SK-MEL-5 (cell line): ENCODE data around the gene NUP205. TPM values are rescaled to one million over a fixed set of nuclear protein-coding genes. Genes with fewer than 3 reads are reported as not detected.
A peak's percentile ranks its signal among the peaks of the same experiment; 100 is the strongest.

ENCODE experiments used
- DNase-seq: peaks from one replicate; pipeline ENCODE4 v3.0.0-alpha.2; 2016; ENCODE audit warnings: low read depth, low spot score
- in situ Hi-C: cut with HindIII; loops from 2 replicates; pipeline ENCODE4 v1.10.0; 2016; ENCODE audit warnings: low sequenced_read_pairs, high pct_unique_total_duplicates, low pct_unique_long_range_greater_than_20kb
- polyA plus RNA-seq, 2 experiments: library from polyadenylated mRNA; depleted of rRNA; stranded (reverse); fragments of >200 nt; gene quantifications; 2 replicates each; pipeline ENCODE4 v1.2.3, GENCODE V29; 2015
- total RNA-seq: library from RNA; depleted of rRNA; stranded (reverse); fragments of >200 nt; shearing (Covaris generic); gene quantifications from 2 replicates; pipeline ENCODE4 v1.2.3, GENCODE V29; 2014; rRNA removed

Gene NUP205
- 121 and 138 TPM in 2 replicates for total RNA-seq
- polyA plus RNA-seq (2015; cell fraction: cytosol; rRNA removed) = 69.2 and 91.5 TPM in 2 replicates
- 151 and 170 TPM in 2 replicates for polyA plus RNA-seq (2015; cell fraction: nucleus; rRNA removed)

GRCh38 chr7:135557455-135558336 lies at the start of gene NUP205:
NUP205 (plus strand) TSS chr7:135557917; CDS start chr7:135557945, 28 bp downstream.
- in situ Hi-C loops = no loop called here
- peak; percentile 91 for DNase-seq

- peak; percentile 60 for DNase-seq
- in situ Hi-C loops = no loop called here
Measured at GRCh38 chr7:135508883-135509588, 48.7 kb upstream of the NUP205 start.

DNA sequence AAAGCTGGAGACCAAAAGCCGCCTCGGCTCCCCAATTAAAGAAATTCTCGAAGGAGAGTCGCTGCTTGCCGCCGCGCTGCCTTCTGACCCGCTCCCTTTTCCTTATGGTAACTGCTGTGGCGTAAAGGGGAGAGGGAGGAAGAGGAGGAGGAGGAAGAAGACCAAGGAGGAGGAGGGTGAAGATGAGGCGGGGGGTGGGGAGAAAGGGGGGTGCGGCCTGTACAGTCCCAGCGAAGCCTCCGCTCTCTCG lies 48.2 kb upstream of the NUP205 start:
- in situ Hi-C loops = no loop called here
- DNase-seq = no peak

DNA sequence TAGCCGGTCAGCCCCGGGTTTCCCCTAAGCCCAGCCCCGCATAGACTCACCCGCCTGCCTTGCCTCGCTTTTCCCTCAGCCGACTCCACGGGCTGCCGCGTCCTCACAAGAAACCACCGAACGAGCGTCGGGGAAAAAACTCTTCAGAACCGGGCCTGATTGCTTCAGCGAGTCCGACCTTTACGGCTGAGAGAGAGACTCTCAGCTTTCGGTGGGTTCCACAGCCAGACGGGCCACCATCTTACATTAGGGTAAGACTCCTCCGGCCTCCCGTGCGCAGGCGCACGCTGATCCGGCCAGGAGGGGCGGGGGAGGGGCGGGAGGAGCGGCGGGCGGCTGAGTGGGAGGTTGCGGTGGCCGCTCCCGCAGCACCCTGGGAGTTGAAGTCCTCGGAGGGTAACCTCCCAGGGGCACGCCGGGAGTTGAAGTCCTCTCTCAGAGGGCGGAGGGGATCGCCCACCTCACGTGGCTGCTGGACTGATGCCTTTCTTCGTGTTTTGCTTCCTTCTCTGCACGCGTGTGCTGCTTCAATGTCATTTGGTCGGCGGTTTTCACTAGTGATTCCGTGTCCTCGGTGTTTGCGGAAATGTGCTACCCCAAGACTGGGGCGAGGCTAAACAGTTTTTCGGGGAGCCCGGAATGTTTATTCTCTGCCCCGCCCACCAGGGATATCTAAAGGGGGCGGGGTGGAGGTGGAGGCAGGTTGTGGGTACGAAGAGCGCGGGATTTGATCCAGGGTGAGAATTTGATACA lies 47.7 kb upstream of the NUP205 start, which contains the start of gene CNOT4:
Gene CNOT4 (minus strand): TSS at position 264 of the 753 bp plus-strand sequence. CDS start 71,771 bp downstream, outside the sequence.
- in situ Hi-C loops = no loop called here
- DNase-seq = peak; percentile 98

DNA sequence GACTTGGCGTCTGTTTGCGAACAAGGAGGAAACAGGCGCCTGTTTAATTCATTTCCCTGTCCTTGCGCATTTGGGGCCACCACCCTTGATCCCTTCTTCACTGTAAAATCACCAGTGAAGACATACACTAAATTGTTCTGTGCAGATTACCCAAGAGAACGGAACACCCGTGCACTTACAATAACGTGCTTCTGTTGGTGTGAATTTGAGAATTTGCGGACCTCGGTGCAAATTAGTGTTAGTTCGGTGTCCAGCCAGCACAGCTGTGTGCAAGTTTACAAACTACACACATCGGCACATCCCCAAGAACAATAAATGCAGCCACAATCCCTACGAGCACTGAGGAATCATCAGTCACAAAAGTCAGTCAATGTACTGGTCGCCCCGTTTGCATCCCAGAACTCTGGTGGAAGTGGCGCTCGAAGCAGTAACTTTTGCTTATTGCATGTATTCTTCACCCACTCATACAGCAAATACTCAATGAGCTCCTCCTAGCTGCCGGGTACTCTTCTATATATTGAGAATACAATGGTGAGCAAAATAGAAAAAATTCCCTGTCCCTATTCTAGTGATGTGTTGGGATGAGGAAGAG lies 47.0 kb upstream of the NUP205 start:
- in situ Hi-C loops = no loop called here
- DNase-seq = peak; percentile 55

DNA sequence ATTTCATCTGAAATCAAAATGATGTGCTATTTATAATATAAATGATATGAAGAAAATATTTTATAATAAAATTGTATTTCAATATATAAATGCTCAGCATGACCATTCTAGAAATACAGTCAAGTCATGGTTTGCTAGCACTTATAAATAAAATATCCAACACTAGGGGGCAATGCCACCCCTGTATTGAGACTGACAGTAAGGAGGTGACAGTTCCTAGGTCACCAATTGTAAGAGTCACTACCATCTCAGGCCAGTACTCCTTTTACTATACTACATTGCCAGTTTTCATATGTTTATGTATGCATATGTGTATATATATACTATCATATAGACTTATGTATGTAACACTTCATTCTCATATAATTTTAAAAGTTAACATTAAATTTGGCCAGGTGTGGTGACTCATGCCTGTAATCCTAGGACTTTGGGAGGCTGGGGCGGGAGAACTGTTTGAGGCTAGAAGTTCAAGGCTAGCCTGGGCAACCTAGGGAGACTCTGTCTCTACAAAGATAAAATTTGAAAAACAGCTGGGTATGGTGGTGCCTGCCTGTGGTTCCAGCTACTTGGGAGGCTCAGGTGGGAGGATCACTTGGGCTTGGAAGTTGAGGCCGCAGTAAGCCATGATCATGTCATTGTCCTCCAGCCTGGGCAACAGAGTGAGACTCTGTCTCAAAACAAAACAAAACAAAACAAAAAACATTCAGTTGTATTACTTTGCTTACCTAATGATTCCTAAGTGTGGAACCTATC lies 45.4 kb upstream of the NUP205 start:
- in situ Hi-C loops = no loop called here
- peak; percentile 89 for DNase-seq

DNA sequence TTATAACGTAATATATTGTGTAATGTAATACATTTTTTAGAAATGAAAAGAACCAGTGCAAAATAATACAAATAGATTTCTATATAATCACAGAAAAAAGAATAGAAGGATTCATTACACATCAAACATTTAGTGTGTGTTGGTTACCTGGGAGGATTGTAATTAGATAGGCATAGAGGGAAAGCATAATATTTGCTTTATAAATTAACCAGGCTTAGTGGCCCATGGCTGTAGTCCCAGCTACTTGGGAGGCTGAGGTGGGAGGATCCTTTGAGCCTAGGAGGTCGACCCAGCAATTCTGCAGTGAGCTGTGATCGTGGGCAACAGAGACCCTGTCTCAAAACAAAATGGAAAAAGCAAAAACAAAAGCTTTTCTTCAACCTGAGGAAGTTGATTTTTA lies 42.9 kb upstream of the NUP205 start:
- DNase-seq = no peak
- in situ Hi-C loops = no loop called here

- in situ Hi-C loops = no loop called here
- DNase-seq = no peak
Measured at GRCh38 chr7:135517060-135517459, 40.7 kb upstream of the NUP205 start.

DNA sequence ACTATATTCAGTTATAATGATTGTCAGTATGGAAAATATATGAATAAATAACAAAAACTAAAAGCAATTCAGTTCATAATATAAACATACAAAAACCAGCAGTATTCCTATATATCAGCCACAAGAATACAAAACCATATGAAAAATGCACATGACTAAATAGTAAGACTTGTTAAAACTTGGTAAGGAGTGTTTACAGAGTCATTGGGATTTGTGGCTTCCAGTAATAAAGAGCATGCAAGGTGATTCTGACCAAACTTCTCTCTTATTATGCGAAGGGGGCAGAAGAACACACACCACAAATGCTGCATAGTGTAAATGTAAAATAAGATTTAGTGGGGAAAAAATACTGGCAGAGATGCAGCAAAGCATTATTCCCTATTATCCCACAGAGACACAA lies 39.0 kb upstream of the NUP205 start:
- in situ Hi-C loops = no loop called here
- DNase-seq = no peak

- in situ Hi-C loops = no loop called here
- DNase-seq = no peak
Measured at GRCh38 chr7:135519233-135519688, 38.5 kb upstream of the NUP205 start.

DNA sequence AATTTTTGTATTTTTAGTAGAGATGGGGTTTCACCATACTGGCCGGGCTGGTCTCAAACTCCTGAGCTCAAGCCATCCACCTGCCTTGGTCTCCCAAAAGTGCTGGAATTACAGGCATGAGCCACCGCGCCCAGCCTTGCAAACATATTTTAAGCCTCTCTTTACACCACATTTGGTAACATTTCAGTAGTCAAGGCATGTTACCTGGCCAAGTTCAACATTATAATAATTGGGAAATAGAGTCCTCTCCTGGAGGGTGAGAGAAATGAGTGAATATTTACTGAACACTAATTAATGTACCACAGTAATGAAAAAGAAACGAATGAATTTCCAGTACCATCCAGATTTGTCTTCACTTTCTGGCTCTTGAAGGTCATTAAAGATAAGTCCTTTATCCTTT lies 37.8 kb upstream of the NUP205 start:
- DNase-seq = no peak
- in situ Hi-C loops = no loop called here

DNA sequence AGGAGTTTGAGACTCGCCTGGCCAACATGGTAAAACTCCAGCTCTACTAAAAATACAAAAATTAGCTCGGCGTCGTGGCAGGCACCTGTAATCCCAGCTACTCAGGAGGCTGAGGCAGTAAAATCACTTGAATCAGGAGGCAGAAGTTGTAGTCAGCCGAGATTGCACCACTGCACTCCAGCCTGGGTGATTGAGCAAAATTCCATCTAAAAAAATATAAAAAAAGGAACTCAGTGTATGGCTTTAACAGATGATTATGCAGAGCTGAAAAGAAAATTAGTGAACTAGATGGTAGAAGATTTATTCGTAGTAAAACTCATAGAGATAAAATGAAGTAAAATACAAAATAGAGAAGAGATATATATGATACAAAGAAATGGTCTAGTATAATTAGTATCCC lies 35.2 kb upstream of the NUP205 start:
- DNase-seq = no peak
- in situ Hi-C loops = no loop called here

DNA sequence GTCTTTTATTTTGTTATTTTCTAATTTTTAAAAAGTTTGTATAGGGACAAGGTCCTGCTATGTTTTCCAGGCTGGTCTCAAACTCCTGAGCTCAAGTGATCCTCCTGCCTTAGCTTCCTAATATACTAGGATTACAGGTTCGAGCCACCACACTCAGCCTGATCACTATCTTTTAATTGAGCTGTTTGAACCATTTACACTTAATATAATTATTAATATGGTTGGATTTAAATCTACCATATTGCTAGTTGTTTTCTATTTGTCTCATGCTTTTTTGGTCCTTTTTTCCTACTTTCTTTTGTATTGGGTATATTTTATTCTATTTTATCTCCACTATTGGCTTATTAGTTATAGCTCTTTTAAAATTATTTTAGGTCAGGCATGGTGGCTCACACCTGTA lies 34.6 kb upstream of the NUP205 start:
- in situ Hi-C loops = no loop called here
- no peak for DNase-seq

GRCh38 chr7:135525426-135525825 lies 32.3 kb upstream of the NUP205 start:
- no peak for DNase-seq
- in situ Hi-C loops = no loop called here

DNA sequence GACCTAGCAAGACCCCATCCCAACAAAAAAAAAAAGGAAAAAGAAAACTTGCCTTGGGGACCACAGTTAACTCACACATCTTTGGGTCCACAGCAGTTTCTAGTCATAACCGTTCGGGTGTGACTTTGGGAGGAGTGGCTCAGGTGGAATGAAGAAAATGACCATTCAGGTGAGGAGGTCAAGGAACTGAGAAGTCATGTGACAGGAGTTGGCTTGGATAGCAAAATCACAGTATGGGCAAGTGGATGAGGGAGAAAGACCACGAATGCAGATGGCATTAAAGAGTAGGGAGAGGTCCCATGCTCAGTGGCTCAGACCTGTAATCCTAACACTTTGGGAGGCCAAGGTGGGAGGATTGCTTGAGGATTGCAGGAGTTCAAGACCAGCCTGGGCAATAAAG lies 30.7 kb upstream of the NUP205 start:
- no peak for DNase-seq
- in situ Hi-C loops = no loop called here

DNA sequence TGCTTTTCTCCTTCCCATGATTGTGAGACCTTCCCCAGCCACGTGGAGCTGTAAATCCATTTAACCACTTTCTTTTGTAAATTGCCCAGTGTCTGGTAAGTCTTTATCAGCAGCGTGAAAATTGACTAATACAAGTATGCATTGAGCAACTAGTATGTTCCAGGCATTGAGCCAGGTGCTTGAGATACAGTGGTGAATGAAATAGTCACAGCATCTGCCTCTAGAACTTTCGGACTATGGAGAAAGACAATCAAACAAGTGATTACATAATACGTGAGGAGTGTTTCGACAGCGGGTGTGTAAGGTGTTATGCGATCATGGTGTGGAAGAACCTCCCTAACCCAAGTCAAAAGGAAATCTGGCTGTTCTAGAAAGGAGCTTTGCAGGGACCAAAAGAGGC lies 21.6 kb upstream of the NUP205 start:
- in situ Hi-C loops = no loop called here
- DNase-seq = no peak

- in situ Hi-C loops = no loop called here
Measured at GRCh38 chr7:135537453-135537852, 20.3 kb upstream of the NUP205 start.

More at GRCh38 chr7:135537453-135537852, 20.3 kb upstream of the NUP205 start:
- no peak for DNase-seq
